HepG2 (cell line): ENCODE results near the gene PHF21B.
"Not testable (repeated sequence)": the region's sequence is repeated elsewhere in the genome, so short reads cannot be mapped to it uniquely, and the experiment has no call there.

Source experiments
- CHD4 ChIP-seq: fragments of 200-600 bp; sonication (generic); IDR thresholded peaks from 2 replicates; pipeline ENCODE4 v1.7.0; 2017; ENCODE audit warnings: mild to moderate bottlenecking, low read length, borderline replicate concordance
- HMG20A ChIP-seq: IDR thresholded peaks from 2 replicates; pipeline ENCODE4 v1.6.1; 2016; ENCODE audit warnings: borderline replicate concordance
- SOX13 ChIP-seq, 3 experiments: fragments of 450-650 bp in 1 of 3; sonication (generic) in 1 of 3; formaldehyde crosslinking in 1 of 3; IDR thresholded peaks in 2 of 3; conservative IDR thresholded peaks in 1 of 3; 2 replicates each; pipeline versions ENCODE4 v1.5.0 to v1.6.1; 2016 to 2020; ENCODE audit warnings: antibody characterized with exemption in 1 of 3, mild to moderate bottlenecking in 1 of 3, missing compliant biosample characterization in 1 of 3, missing genetic modification reagents in 1 of 3, moderate library complexity in 1 of 3
- ZFP36 ChIP-seq: fragments of 150-350 bp; IDR thresholded peaks from 2 replicates; pipeline ENCODE4 v1.6.1; 2018; ENCODE audit warnings: borderline replicate concordance, low read length, low read depth; ENCODE audit not compliant: partially characterized antibody
- ZKSCAN1 ChIP-seq: fragments of 150-350 bp; IDR thresholded peaks from 2 replicates; pipeline ENCODE4 v1.6.1; 2014; ENCODE audit warnings: low read length
- TF ChIP-seq, protein P1 (sequence below): sonication (generic); formaldehyde crosslinking; IDR thresholded peaks from 2 replicates; pipeline ENCODE4 v1.5.0; 2020; ENCODE audit warnings: mild to moderate bottlenecking, missing genetic modification reagents, moderate library complexity

DNA sequence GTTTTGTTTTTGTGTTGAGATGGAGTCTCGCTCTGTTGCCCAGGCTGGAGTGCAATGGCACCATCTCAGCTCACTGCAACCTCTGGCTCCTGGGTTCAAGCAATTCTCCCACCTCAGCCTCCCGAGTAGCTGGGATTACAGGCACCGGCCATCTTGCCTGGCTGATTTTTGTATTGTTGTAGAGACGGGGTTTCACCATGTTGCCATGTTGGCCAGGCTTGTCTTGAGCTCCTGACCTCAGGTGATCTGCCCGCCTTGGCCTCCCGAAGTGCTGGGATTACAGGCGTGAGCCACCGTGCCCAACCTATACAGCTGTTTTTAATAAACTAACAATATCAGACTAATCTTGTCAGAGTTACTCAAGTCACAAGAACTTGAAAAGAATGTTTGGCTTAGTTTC lies 155.2 kb downstream of the PHF21B start:
- TF ChIP-seq, protein P1, sequence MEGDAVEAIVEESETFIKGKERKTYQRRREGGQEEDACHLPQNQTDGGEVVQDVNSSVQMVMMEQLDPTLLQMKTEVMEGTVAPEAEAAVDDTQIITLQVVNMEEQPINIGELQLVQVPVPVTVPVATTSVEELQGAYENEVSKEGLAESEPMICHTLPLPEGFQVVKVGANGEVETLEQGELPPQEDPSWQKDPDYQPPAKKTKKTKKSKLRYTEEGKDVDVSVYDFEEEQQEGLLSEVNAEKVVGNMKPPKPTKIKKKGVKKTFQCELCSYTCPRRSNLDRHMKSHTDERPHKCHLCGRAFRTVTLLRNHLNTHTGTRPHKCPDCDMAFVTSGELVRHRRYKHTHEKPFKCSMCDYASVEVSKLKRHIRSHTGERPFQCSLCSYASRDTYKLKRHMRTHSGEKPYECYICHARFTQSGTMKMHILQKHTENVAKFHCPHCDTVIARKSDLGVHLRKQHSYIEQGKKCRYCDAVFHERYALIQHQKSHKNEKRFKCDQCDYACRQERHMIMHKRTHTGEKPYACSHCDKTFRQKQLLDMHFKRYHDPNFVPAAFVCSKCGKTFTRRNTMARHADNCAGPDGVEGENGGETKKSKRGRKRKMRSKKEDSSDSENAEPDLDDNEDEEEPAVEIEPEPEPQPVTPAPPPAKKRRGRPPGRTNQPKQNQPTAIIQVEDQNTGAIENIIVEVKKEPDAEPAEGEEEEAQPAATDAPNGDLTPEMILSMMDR: not testable (repeated sequence)
- not testable (repeated sequence) for TF ChIP-seq ZFP36; SOX13 (IDR thresholded peaks at IDR 0.05); SOX13 (CRISPR knock-in tag; conservative IDR thresholded peaks at IDR 0.05 in 1 of 2, IDR thresholded peaks at IDR 0.05 in 1 of 2); CHD4; HMG20A (CRISPR knock-in tag); ZKSCAN1
